HG03354 (cell line): ENCODE results near the gene HYPK.
"Not testable (repeated sequence)": the region's sequence is repeated elsewhere in the genome, so short reads cannot be mapped to it uniquely, and the experiment has no call there.

ENCODE experiments used
- ATAC-seq: cut with Tn5 transposase; IDR thresholded peaks from one replicate; pipeline ENCODE4 v1.9.1; 2021; ENCODE audit warnings: mild to moderate bottlenecking; ENCODE audit not compliant: unreplicated experiment, poor library complexity, severe bottlenecking

HYPK gene

DNA sequence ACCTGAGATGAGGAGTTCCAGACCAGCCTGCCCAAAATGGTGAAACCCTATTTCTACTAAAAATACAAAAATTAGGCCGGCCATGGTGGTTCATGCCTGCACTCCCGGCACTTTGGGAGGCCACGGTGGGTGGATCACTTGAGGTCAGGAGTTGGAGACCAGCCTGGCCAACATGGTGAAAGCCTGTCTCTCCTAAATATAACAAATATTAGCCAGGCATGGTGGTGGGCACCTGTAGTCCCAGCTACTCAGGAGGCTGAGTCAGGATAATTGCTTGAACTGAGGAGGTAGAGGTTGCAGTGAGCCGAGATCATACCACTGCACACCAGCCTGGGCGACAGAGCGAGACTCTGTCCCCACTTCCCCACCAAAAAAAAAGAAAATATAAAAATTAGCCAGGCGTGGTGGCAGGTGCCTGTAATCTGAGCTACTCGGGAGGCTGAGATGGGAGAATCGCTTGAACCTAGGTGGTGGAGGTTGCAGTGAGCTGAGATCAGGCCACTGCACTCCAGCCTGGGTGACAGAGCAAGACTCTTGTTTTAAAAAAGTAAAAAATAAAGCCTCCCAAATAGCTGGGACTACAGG, 30.4 kb downstream of the HYPK start:
- not testable (repeated sequence) for ATAC-seq

DNA sequence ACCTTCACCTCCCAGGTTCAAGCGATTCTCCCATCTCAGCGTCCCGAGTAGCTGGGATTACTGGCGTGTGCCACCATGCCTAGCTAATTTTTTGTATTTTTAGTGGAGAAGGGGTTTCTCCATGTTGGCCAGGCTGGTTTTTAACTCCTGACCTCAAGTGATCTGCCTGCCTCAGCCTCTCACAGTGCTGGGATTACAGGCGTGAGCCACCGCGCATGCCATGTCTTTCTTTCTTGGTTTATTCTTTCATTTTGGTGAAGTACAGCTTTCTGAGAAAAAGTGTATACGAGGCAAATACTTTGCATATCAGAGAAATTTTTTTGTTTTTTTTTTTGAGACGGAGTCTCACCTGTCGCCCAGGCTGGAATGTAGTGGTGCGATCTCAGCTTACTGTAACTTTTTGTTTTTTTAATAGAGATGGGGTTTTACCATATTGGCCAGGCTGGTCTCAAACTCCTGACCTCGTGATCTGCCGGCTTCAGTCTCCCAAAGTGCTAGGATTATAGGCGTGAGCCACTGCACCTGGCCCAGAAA, 31.2 kb downstream of the HYPK start:
- not testable (repeated sequence) for ATAC-seq

DNA sequence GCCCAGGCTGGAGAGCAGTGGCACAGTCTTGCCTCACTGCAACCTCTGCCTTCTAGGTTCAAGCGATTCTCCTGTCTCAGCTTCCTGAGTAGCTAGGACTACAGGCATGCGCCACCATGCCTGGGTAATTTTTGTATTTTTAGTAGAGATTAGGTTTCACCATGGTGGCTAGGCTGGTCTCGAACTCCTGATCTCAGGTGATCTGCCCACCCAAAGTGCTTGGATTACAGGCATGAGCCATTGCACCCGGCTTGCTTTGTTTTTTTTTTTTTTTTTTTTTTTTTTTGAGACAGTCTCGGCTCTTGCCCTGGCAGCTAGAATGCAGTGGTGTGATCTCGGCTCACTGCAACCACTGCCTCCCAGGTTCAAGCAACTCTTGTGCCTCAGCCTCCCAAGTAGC, 32.1 kb downstream of the HYPK start:
- not testable (repeated sequence) for ATAC-seq

DNA sequence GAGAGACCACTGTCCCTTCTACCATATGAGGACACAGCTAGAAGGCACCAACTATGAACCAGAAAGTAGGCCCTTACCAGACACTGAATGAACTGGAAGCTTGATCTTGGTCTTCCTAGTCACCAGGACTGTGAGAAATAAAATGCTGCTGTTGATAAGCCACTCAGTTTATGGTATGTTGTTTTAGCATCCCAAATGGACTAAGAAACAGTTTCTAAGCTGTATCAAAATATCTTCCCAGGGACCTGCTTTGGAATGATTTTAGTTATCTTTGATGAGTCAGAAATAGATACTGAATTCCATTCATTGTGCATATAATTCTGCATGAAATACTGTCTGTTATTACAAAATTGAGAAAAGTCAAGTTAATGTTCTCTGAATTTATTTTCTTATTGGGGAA, 45.0 kb downstream of the HYPK start:
- no peak for ATAC-seq

DNA sequence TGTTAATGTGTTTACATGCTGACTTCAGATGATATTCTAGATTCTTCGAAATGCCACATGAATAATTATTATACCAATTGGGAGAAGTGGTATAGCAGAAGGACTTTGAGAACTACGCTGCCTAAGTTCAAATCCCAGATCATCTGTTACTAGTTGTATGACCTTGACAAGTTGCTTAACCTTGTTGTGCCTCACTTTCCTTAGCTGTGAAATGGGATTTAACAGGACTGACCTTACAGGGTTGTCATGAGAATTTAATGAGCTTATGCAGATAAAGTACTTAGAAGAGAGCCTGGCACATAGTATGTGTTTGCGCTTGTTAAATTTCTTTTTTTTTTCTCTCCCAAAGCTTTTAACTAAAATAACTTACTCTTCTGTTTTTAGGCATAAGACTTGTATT, 50.9 kb downstream of the HYPK start:
- no peak for ATAC-seq

DNA sequence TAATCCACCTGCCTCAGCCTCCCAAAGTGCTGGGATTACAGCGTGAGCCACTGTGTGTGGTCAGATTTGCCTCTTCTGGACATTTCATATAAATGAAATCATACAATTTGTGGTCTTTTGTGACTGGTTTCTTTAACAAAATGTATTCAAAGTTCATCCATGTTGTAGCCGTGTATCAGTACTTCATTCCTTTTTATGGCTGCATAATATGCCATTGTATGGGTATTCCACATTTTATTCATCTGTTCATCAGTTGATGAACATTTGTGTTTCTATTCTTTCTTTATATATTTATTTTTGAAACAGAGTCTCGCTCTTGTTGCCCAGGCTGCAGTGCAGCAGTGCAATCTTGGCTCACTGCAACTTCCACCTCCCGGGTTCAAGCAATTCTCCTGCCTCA, 52.2 kb downstream of the HYPK start:
- no peak for ATAC-seq
